Measurements from ENCODE around the gene SSNA1. TPM values are rescaled to one million over a fixed set of nuclear protein-coding genes. Genes with fewer than 3 reads are reported as not detected.

Gene SSNA1
- total RNA-seq, 1 experiment from 2014 or later, result 115 TPM

- no peak for DNase-seq (ENCODE audit: low read depth)
Measured at GRCh38 chr9:137182836-137183235, 5.6 kb upstream of the SSNA1 start.

GRCh38 chr9:137183980-137184595 is 4.4 kb upstream of the SSNA1 start:
- DNase-seq (ENCODE audit: low read depth), result no peak

DNA sequence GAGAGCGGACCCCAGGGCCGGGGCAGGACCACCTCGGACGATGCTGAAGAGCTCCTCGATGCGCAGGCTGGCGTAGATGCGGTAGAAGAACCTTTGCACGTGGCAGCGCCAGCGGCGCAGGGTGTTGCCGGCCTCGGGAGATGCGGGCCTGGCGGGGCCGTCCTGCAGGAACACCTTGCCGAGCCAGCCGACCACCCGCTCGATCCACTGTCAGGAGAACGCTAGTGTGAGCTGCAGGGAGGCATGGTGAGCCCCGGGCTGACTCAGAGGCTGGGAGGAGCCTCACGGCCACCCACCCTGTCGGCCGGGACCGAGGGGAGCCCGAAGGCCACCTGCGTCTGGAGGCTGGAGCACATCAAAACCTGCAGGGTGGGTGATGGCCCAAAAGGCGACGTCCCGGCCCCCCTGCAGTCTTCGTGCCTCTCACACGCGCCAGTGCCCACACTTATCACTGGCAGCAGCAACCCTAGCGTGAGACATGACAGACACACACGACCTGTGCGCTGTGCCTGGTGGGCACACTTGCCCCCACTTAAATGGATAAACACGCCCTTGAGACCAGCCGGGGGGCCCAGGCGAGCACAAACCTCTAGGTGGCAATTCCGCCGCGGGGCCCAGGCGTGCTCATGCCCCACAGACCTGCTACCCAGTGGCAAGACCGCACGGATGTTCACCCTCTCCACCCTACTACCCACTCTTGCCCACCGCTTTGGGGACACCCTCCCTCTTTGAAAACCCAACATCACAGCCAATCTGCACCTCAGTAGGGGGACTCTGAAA is 3.4 kb upstream of the SSNA1 start:
- DNase-seq (ENCODE audit: low read depth), result no peak

DNA sequence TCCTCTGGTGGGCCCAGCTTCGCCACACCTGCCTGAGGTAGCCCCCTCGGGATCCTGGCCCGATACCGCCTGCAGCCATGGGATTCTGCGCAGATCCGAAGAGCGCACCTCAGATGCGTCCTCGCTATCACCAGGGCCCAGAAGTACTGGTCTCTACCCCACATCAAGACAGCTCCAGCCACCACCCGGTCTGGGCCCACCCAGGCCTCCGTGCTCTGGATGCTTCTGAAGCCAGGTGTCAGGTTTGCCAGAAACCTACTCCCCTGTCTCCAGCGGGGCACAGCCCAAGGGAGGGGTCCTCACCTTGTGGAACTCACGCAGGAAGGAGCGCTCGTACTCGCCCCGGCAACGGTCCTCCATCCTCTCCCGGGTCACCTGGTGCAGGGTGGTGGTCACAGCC is 2.6 kb upstream of the SSNA1 start:
- no peak for DNase-seq (ENCODE audit: low read depth)

DNA sequence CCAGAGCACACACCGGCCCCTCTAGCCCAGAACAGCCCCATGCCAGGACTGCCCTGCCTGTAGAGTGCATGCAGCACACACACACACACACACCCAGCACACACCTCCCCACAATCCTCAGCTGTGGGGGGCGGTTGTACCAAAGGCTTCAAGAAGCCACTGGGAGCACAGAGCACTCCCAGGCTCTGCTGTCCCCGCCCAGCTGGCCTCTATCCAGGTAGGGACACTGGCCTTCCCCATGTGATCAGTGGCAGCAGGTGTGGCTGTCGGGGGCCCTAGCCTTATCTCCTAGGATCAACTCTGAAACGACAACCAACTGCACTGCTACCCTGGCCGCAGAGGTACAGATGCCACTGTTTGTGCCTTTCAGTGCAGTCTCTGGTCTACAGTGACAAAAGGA is 2.1 kb upstream of the SSNA1 start:
- DNase-seq (ENCODE audit: low read depth), result no peak

- no peak for DNase-seq (ENCODE audit: low read depth)
Measured at GRCh38 chr9:137187386-137187785, 1.1 kb upstream of the SSNA1 start.

- no peak for DNase-seq (ENCODE audit: low read depth)
Measured at GRCh38 chr9:137188086-137188489, 388 bp upstream of the SSNA1 start.

- DNase-seq (ENCODE audit: low read depth), result no peak
Measured at GRCh38 chr9:137189297-137190295, 1.1 kb downstream of the SSNA1 start.

DNA sequence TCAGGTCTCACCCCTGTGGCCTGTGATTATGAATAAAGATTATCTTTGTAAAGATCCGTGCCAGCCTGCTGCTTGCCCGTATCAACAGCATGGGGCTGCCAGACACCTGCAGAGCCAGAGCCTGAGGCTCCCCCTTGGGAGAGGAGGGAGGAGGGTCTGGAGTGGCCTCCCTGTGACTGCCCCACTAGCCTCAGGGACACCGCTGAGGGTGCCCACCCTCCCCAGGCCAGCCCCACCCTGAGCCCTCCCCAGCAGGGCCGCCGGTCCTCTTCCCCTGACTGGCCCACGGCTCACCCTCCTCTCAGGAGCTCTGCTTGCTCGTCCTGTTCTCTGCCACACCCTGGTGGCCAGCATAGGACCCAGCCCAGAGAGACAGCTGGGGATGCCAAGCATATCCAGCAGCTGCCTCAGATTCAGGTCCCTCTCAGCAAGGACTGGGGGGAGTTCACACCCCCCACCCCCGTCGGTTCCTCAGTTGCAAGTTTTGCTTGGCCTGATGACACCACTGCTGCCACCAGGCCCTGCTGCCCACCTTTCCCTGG is 1.9 kb downstream of the SSNA1 start:
- DNase-seq (ENCODE audit: low read depth), result no peak

DNA sequence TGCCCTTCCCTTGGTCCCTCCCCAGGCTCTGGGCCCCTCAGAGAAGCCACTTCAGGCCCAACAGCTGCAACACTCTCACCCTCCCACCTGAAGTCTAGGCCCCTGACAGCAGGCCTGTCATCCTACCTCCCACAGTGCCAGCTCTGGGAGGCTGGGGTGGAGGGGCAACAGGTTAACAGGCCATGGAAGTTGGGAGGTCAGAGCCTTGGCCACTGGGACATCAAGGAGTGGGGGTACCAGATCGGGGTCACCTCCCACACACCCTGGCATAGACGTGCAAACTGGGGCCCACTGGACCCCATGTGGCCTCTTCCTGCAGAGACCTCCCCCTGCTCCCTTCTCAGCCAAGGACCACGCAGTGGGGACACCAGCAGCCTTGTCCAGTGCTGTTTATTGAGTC is 2.8 kb downstream of the SSNA1 start:
- no peak for DNase-seq (ENCODE audit: low read depth)

GRCh38 chr9:137191691-137192447 is 3.4 kb downstream of the SSNA1 start:
- DNase-seq (ENCODE audit: low read depth), result no peak

GRCh38 chr9:137192448-137192780 is 3.9 kb downstream of the SSNA1 start:
- DNase-seq (ENCODE audit: low read depth), result no peak

DNA sequence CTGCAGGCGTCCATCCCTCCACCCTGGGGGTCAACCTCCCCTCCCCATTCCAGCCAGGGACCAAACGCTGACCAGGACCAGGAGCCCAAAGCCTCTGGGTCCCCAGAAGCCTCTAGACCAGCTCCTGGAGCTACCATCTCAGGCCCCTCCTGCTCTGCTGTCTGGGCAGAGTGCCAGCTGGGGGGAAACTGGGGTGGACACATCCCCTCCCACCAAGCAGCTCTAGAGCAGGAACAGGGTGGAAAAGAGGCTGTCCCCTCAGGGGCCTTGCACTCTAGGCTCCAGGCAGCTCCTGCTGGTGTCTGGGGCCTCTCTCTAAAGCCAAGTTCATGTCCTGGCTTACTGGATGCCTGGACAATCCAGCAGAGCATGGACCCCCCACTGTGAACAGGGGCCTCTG is 4.4 kb downstream of the SSNA1 start:
- no peak for DNase-seq (ENCODE audit: low read depth)

- no peak for DNase-seq (ENCODE audit: low read depth)
Measured at GRCh38 chr9:137193771-137194170, 5.3 kb downstream of the SSNA1 start.

DNA sequence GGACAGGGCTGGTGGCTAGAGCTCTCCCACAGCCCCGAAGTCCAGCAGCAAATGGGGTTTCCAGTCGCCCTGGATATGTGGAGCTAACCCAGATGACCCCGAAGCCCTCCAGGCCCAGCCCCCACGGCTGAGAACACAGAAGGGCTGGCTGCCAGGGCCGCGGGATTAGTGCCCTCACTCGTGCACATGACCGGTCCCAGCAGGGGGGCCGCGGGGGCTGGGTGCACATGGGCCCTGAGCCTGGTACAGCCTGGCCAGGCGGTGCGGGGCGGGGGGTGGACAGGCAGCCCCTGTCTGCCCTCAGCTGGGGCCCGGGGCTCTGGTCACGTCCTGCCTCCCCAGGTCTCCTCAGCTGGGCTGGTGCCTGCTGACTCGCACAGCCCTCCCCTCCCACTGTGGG is 5.9 kb downstream of the SSNA1 start:
- DNase-seq (ENCODE audit: low read depth), result no peak

- no peak for DNase-seq (ENCODE audit: low read depth)
Measured at GRCh38 chr9:137194909-137195308, 6.4 kb downstream of the SSNA1 start.

DNA sequence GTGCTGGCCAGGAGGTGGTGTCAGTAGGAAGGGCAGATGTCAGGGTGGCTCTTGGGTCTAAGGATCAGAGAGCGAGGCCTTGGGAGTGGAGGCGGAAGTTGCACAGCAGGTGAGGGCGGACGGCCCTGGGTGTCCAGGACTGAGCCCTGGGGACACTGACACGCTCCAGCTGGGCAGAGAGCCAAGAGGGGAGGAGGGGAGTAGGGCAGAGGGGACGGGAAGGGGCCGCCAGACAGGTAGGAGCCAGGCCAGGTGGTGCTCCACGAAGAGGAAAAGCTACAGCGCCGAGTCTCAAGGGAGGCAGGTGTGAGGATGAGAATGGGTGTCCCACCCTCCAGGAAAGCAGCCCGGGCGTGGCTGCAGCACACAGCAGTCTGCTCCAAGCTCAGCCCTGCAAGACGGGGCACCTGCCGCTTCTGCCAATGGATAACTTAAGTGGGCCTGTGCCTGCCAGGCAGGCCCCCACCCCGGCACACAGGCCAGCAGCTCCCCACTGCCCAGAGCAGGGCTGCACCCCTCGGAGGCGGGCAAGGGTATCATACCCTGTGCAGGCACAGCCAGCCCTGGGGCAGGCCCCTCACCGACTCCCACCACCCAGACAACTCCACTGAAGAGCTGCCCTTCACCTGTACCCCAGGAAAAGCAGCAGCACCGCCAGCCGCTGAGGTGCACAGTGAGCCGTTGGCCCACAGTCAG is 7.2 kb downstream of the SSNA1 start:
- no peak for DNase-seq (ENCODE audit: low read depth)

DNA sequence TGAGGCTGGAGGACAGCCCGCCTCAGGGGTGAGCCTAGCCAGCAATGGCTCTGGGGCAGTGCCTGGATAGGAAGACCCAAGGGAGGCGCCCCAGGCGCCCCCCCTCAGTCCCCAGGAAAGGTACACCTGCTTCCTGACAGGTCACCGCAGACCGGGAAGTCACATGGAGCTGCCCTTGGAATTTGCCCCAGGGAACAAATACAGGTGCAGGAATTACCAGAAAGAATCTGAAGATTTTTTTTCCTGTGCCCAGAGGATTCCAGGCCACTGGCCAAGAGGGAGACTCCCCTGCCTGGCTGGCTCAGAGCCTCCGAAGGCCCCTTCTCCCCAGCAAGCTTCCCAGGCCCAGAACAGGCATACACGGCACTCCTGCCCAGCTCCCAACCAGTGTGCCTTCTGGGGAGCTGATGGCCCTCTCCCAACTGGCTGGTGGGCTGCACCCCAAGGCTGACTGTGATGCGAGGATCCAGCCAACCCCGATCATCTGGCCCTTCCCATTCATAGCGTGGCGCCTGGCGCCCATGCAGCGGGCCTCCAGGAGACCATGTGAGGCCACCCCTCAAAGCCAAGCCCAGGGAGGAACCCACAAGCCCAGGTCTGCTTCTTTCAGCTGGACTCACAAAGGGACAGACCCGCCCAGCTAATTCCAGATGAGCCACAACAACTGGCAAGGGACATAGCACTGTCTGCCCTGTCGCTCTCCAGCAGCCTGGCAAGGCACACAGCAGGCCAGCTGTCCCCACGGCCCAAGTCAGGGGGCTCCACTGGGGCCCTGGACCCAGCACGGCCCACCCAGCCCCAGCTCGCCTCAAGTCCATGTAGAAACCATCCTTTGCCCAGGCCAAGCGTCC is 9.8 kb downstream of the SSNA1 start:
- no peak for DNase-seq (ENCODE audit: low read depth)

GRCh38 chr9:137198902-137199283 is 10.4 kb downstream of the SSNA1 start:
- DNase-seq (ENCODE audit: low read depth), result no peak

All from LHCN-M2 (cell line).